Stomach smooth muscle (tissue), 2 donors: ENCODE results near the gene TFB2M.

Experiments
- H3K27ac ChIP-seq: one replicate; pipeline ENCODE4 v1.7.0; 2013; ENCODE audit warnings: mild to moderate bottlenecking, low read length, inconsistent platforms
- H3K27me3 ChIP-seq, 2 donors: one replicate each; pipeline ENCODE4 v1.7.0; 2013; ENCODE audit warnings: low read length in 2 of 2; ENCODE audit not compliant: insufficient read depth in 2 of 2, control insufficient read depth in 1 of 2
- H3K36me3 ChIP-seq, 2 donors: one replicate each; pipeline ENCODE4 v1.7.0; 2013; ENCODE audit warnings: low read length in 2 of 2; ENCODE audit not compliant: control insufficient read depth in 2 of 2, insufficient read depth in 2 of 2
- H3K4me1 ChIP-seq: one replicate; pipeline ENCODE4 v1.7.0; 2013; ENCODE audit warnings: low read length; ENCODE audit not compliant: control insufficient read depth, insufficient read depth
- H3K4me3 ChIP-seq, 2 donors: one replicate each; pipeline ENCODE4 v1.7.0; 2013; ENCODE audit warnings: low read length in 2 of 2
- H3K9ac ChIP-seq, 2 donors: one replicate each; pipeline ENCODE4 v1.7.0; 2013; ENCODE audit warnings: low read length in 2 of 2, mild to moderate bottlenecking in 1 of 2
- H3K9me3 ChIP-seq, 2 donors: one replicate each; pipeline ENCODE4 v1.7.0; 2013; ENCODE audit warnings: low read length in 2 of 2; ENCODE audit not compliant: control insufficient read depth in 2 of 2
- donor health status: healthy.
- donor health status: Pancreatic carcinoma.

Gene TFB2M

GRCh38 chr1:246492611-246493245, 73.3 kb downstream of the TFB2M start:
- Histone ChIP-seq H3K9ac (no peak overlapping the region), H3K4me3 (no peak overlapping the region), H3K36me3 (no peaks in the 10 kb centered on the region)

GRCh38 chr1:246491551-246492053, 74.5 kb downstream of the TFB2M start:
- H3K27ac ChIP-seq: no peak overlapping the region
- no peaks in the 10 kb centered on the region for H3K9me3 ChIP-seq
- no peak overlapping the region for H3K4me3 ChIP-seq
- no peaks in the 10 kb centered on the region for H3K36me3 ChIP-seq
- H3K9ac ChIP-seq: no peak overlapping the region
- H3K27me3 ChIP-seq: no peaks in the 10 kb centered on the region
- no peaks in the 10 kb centered on the region for H3K4me1 ChIP-seq

More at GRCh38 chr1:246492611-246493245, 73.3 kb downstream of the TFB2M start:
- no peaks in the 10 kb centered on the region for H3K9me3 ChIP-seq
- no peaks in the 10 kb centered on the region for H3K4me1 ChIP-seq
- H3K27me3 ChIP-seq: no peaks in the 10 kb centered on the region
- no peak overlapping the region for H3K27ac ChIP-seq
